ENCODE results near the gene LRRC37B. TPM values are rescaled to one million over a fixed set of nuclear protein-coding genes. Genes with fewer than 3 reads are reported as not detected.
"Not testable (repeated sequence)": the region's sequence is repeated elsewhere in the genome, so short reads cannot be mapped to it uniquely, and the experiment has no call there.

LRRC37B gene
- total RNA-seq, 1 donor from 2014 or later = 17.0 TPM

DNA sequence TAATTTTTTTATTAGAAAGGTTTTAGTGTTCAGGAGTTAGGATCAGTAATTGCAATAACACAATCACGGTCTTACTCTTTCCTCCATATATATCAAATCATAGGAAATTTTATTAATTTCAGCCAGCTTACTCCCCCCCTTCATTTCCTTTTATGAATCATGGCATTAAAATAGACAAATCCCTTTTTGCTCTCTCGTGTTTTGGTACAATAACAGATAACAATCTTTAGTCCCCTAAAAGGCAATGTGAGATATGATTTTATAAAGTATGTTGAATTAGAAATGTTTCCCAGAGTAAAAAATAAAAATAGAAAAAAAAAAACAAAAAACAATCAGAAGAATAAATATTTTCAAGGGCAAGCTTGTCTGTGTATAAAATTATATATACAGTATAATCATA lies 92.5 kb downstream of the LRRC37B start:
- DNase-seq = peak; percentile 35

DNA sequence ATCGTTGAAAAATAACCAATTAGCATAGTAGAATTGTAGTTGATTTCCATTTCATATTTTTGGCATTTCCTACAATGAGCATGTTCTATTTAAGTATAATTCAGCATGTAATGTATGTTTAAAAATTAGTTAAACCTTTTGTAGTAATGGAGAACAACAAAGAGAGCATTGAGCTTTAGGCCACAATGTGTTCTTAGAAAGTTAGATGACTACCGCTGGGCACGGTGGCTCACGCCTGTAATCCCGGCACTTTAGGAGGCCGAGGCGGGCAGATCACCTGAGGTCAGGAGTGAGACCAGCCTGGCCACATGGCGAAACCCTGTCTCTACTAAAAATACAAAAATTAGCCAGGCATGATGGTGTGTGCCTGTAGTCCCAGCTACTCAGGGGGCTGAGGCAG lies 93.1 kb downstream of the LRRC37B start:
- not testable (repeated sequence) for DNase-seq

DNA sequence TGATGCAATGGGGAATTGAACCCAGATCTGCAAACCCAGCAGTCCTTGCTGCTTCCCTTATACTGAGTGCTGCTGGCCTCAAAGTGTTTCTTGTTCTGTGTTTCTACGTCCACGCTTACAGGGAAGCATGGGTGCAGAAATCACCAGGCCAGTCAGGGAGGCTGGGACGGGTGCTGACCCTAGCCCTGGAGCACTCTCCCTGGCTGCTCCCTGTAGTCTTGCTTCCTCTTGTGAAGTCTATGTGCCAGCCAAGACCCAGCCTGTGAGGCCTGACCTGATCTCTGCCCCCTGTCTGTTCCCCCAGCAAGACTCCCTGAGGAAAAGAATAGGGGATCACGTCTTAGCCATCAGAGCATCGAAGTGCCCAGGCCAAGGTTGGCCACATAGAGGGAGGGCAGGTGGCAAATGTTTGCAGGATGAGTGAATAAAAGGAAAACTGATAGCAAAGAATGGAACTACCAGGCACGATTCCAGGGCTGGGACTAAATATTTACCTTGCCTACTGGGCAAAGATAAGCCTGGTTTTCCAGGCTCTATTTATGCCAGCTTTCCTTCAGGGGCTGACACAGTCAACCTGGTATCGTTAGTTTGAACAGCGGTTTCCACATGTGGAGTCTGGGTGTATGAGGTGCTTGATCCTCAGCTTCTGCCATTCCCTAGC lies 93.9 kb downstream of the LRRC37B start:
- no peak for DNase-seq

DNA sequence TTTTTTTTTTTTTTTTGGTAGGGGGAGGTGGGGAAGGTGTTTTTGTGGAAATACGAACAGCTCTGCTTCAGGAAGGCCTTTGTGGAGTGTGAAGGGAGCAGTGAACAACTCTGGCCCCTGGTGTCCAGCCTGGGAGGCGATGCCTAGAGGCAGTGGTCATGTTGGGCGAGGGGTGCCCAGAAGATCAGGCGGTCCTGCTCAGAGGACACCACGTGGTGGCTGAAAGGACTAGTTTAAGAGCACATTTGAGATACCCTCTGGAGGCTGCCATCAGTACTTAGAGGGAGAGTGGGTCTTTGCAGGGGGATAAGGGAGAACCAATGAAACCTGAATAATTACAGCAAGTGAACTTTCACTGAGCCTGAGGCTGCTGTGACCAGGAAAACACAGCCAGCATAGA lies 95.0 kb downstream of the LRRC37B start:
- no peak for DNase-seq

DNA sequence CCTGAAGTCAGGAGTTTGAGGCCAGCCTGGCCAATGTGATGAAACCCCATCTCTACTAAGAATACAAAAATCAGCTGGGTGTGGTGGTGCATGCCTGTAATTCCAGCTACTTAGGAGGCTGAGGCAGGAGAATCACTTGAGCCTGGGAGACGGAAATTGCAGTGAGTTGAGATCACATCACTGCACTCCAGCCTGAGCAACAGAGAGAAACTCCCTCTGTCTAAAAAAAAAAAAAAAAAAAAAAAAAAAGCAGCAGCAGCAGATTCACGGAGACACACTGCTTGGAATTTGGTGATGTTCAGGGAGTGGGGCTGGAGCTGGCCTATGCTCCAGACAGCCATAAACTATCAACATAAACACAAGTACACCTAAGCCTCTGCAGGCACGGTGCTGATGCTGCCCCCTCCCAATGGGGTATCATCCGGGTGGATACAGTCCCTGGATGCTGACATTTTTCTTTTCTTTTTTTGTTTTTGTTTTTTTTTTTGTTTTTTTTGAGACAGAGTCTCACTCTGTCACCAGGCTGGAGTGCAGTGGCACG lies 95.5 kb downstream of the LRRC37B start:
- no peak for DNase-seq

Other genes starting within 250 kb of the LRRC37B start
- gene COPRS, start 148.1 kb upstream of the LRRC37B start, total RNA-seq = 57.0 and 79.5 TPM in 2 replicates
- 34.8 and 41.2 TPM in 2 replicates for gene UTP6, start 105.7 kb upstream of the LRRC37B start, total RNA-seq
- gene SUZ12, start 70.4 kb upstream of the LRRC37B start, total RNA-seq = 19.2 and 41.2 TPM in 2 replicates
- 36.8 and 40.3 TPM in 2 replicates for gene RHOT1, start 135.1 kb downstream of the LRRC37B start, total RNA-seq

Measured in dermis blood vessel endothelial cell (primary cell).